Calu3 (cell line): ENCODE data around the gene ESR1. TPM values are rescaled to one million over a fixed set of nuclear protein-coding genes. Genes with fewer than 3 reads are reported as not detected.

ENCODE experiments used
- BruUV-seq: library from RNA; stranded (reverse); fragments of 400-500 nt; replicated peaks from 2 replicates; lab custom pipeline; 2021; lab: Mats Ljungman, UMichigan
- CTCF ChIA-PET: fragments of 300-600 bp; sonication (Branson Sonifier 250); formaldehyde crosslinking; loops from one replicate; lab custom pipeline; 2022; ENCODE audit warnings: antibody characterized with exemption; lab: Charles Lee
- DNase-seq: peaks from one replicate; pipeline ENCODE4 v3.0.0; 2022
- H3K27ac Mint-ChIP-seq: one replicate; pipeline ENCODE4 v1.8.0; 2022; ENCODE audit warnings: mixed read lengths; ENCODE audit not compliant: unreplicated experiment
- H3K27me3 Mint-ChIP-seq: one replicate; pipeline ENCODE4 v1.8.0; 2022; ENCODE audit warnings: mixed read lengths; ENCODE audit not compliant: unreplicated experiment
- H3K36me3 Mint-ChIP-seq: one replicate; pipeline ENCODE4 v1.8.0; 2022; ENCODE audit warnings: mild to moderate bottlenecking, moderate library complexity, mixed read lengths; ENCODE audit not compliant: insufficient read depth, unreplicated experiment
- H3K4me1 Mint-ChIP-seq: one replicate; pipeline ENCODE4 v1.8.0; 2022; ENCODE audit warnings: mild to moderate bottlenecking, low read depth, mixed read lengths; ENCODE audit not compliant: unreplicated experiment
- H3K4me3 Mint-ChIP-seq: one replicate; pipeline ENCODE4 v1.8.0; 2022; ENCODE audit warnings: mild to moderate bottlenecking, low read depth, moderate library complexity, mixed read lengths; ENCODE audit not compliant: unreplicated experiment
- H3K9me3 Mint-ChIP-seq: one replicate; pipeline ENCODE4 v1.8.0; 2022; ENCODE audit warnings: low read depth, mixed read lengths; ENCODE audit not compliant: unreplicated experiment
- intact Hi-C: fragments of 100-400 bp; cut with micrococcal nuclease; formaldehyde crosslinking; loops from one replicate; pipeline ENCODE4 v1.10.0; 2022; ENCODE audit not compliant: unreplicated experiment
- total RNA-seq: library from RNA; stranded (reverse); gene quantifications from 2 replicates; pipeline ENCODE4 v1.2.3, GENCODE V29; 2022
- TF ChIP-seq, protein P1 (sequence below): fragments of 200-600 bp; IDR thresholded peaks from one replicate; pipeline ENCODE4 v1.8.0; 2022; ENCODE audit warnings: antibody characterized with exemption; ENCODE audit not compliant: unreplicated experiment

The ESR1 gene
- total RNA-seq, 1 experiment from 2014 or later: 0.50 TPM

DNA sequence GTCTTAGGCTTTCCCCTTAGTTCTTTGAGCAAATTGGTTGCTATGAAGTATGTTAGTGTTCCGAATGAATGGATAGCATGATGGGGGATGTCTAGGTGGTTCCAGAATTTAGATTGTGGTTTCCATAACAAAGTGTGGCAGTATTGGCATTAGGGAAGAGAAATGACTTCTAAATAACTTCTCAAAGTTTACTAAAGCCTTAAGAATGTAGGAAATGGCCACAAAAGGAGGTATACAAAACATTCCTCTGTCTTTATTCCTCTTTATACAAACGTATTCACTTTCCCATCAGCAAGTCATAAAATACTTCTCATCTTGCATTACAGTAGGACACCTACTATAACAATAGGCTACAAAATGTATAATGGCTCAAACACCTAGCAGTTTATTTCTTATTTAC is 279.6 kb downstream of the ESR1 start:
- no peak overlapping the region for H3K4me3 Mint-ChIP-seq
- no peaks in the 10 kb centered on the region for H3K36me3 Mint-ChIP-seq
- CTCF ChIA-PET: no interaction called here
- H3K27ac Mint-ChIP-seq: no peak overlapping the region
- TF ChIP-seq, protein P1, sequence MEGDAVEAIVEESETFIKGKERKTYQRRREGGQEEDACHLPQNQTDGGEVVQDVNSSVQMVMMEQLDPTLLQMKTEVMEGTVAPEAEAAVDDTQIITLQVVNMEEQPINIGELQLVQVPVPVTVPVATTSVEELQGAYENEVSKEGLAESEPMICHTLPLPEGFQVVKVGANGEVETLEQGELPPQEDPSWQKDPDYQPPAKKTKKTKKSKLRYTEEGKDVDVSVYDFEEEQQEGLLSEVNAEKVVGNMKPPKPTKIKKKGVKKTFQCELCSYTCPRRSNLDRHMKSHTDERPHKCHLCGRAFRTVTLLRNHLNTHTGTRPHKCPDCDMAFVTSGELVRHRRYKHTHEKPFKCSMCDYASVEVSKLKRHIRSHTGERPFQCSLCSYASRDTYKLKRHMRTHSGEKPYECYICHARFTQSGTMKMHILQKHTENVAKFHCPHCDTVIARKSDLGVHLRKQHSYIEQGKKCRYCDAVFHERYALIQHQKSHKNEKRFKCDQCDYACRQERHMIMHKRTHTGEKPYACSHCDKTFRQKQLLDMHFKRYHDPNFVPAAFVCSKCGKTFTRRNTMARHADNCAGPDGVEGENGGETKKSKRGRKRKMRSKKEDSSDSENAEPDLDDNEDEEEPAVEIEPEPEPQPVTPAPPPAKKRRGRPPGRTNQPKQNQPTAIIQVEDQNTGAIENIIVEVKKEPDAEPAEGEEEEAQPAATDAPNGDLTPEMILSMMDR: no peak
- no TSS peak for BruUV-seq
- DNase-seq: no peak
- H3K27me3 Mint-ChIP-seq: no peaks in the 10 kb centered on the region
- H3K4me1 Mint-ChIP-seq: peaks cover 10% of the 10 kb centered on the region
- intact Hi-C loops: no loop called here
- H3K9me3 Mint-ChIP-seq: no peaks in the 10 kb centered on the region

DNA sequence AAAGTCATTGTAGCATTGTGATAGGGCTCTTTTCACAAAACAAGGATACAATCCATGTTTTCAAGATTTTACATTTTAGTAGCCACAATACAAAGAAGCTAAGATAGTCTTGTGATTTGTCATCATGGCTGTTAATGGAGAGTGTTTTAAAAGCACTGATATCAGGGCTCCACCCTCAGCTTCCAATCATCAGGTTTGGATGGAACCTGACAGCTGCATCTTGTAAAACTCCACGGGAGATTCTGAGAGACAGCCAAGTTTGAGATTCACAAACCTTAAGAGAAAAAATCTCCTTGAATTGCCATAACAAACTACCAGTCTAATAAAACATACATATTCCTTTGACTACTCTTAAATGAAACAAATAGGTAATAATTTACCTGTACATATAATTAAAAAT is 280.2 kb downstream of the ESR1 start:
- Mint-ChIP-seq H3K36me3 (no peaks in the 10 kb centered on the region), H3K4me3 (no peak overlapping the region), H3K4me1 (peaks cover 14% of the 10 kb centered on the region), H3K27me3 (no peaks in the 10 kb centered on the region), H3K27ac (no peak overlapping the region), H3K9me3 (no peaks in the 10 kb centered on the region)
- CTCF ChIA-PET: no interaction called here
- DNase-seq: no peak
- no TSS peak for BruUV-seq
- TF ChIP-seq, protein P1: no peak
- intact Hi-C loops: no loop called here

DNA sequence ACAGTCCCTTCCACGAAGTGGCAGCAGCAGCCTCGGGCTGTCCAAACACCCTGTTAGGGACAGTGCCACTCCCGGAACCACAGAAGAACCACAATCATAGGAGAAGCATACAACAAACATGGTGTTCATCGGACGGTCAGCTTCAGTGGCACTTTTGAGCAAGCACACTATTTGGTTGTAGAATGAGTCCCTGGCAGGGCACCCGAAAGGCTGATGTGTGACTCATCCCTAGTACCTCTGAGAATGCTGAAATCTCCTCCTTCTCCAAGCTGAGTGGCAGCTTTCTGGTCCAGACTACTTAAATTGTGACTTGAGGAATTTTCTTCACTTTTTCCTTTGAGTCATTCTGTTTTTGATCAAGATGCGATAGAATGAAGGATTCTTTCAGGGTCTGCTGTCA is 282.5 kb downstream of the ESR1 start:
- intact Hi-C loops: no loop called here
- Mint-ChIP-seq H3K27me3 (no peaks in the 10 kb centered on the region), H3K9me3 (no peaks in the 10 kb centered on the region), H3K27ac (no peak overlapping the region), H3K4me3 (no peak overlapping the region), H3K36me3 (peaks cover 3% of the 10 kb centered on the region), H3K4me1 (peaks cover 25% of the 10 kb centered on the region)
- no peak for DNase-seq
- TF ChIP-seq, protein P1: no peak
- CTCF ChIA-PET: no interaction called here
- no TSS peak for BruUV-seq

DNA sequence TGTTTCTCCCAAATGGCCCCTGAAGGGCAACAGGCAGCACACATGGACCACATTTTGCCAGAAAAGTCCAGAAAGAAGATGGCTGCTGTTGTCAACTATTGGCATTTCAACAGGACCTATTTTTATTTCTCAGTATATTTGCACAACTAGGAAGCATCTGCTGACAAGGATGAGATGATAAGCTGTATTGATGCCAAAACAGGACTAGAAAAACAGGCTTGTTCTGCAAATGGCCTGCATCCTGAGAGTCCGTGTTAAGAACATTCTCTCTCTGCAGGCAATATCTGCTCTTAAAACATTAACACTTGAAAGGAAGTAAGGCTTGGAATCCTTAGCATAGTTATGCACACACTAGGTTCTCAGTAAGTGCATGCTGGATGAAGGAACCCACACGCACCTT is 283.7 kb downstream of the ESR1 start:
- Mint-ChIP-seq H3K4me3 (no peak overlapping the region), H3K4me1 (peaks cover 30% of the 10 kb centered on the region), H3K36me3 (peaks cover 5% of the 10 kb centered on the region), H3K27ac (no peak overlapping the region), H3K9me3 (no peaks in the 10 kb centered on the region), H3K27me3 (no peaks in the 10 kb centered on the region)
- no peak for DNase-seq
- no TSS peak for BruUV-seq
- TF ChIP-seq, protein P1: no peak
- CTCF ChIA-PET: no interaction called here
- intact Hi-C loops: no loop called here
